Effector CD4-positive, alpha-beta T cell (primary cell): ENCODE results near the gene CAMK2D.
"Not testable (repeated sequence)": the region's sequence is repeated elsewhere in the genome, so short reads cannot be mapped to it uniquely, and the experiment has no call there.

Experiments
- DNase-seq: peaks from one replicate; pipeline ENCODE4 v3.0.0-alpha.2; 2020
- total RNA-seq: gene quantifications from one replicate; lab custom pipeline; 2026; lab: John Stamatoyannopoulos, UW

Gene CAMK2D
- 130 reads per million, percentile 87 among the genes with 10 or more reads in this experiment for total RNA-seq

GRCh38 chr4:113761620-113762185 is at the start of gene CAMK2D:
CAMK2D (minus strand) TSS chr4:113761738; CDS start chr4:113761068, 670 bp downstream.
- peak; percentile 72 for DNase-seq

GRCh38 chr4:113810906-113811305 is 49.4 kb upstream of the CAMK2D start:
- DNase-seq: no peak

- no peak for DNase-seq
Measured at GRCh38 chr4:113809311-113809710, 47.8 kb upstream of the CAMK2D start.

- no peak for DNase-seq
Measured at GRCh38 chr4:113806850-113807249, 45.3 kb upstream of the CAMK2D start.

- no peak for DNase-seq
Measured at GRCh38 chr4:113801882-113802281, 40.3 kb upstream of the CAMK2D start.

GRCh38 chr4:113796381-113796780 is 34.8 kb upstream of the CAMK2D start:
- DNase-seq: not testable (repeated sequence)

DNA sequence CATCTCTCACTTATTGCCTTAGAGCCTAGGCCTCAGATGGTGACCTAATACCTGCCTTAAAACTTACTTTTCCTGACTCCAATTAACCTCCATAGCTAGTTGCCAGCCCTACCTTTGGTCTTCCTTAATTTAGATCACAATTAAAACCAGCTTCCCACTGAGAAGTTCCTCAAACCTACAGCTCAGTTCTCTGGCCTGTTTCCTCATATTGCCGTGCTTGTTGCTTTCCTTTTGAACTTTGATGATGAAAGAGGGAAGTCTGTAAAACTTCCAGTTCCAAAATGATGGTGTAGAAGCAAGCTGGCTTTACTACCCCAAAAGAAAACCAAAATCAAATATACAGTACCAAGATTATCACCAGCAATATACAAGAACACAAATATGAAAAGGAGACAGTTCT is 28.9 kb upstream of the CAMK2D start:
- DNase-seq: no peak

DNA sequence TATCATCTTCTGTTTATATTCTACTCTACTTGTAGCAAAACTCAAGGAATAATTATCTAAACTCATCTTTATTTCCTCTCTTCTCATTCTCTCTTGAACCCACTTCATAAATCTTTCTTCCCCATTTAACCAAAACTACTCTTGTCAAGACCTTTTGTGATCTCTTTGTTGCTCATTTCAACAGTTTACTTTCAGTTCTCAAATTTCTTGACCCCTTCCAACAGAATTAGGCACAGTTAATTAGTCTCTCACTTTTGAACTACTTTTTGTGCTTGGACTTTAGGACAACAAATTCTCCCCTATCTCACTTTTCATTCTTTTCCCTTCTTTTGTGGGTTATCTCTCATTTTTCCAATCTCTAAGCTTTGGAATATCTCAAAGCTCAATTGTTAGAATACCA is 27.4 kb upstream of the CAMK2D start:
- DNase-seq: no peak

- no peak for DNase-seq
Measured at GRCh38 chr4:113785781-113786180, 24.2 kb upstream of the CAMK2D start.

GRCh38 chr4:113784497-113785250 is 23.1 kb upstream of the CAMK2D start:
- DNase-seq: no peak

DNA sequence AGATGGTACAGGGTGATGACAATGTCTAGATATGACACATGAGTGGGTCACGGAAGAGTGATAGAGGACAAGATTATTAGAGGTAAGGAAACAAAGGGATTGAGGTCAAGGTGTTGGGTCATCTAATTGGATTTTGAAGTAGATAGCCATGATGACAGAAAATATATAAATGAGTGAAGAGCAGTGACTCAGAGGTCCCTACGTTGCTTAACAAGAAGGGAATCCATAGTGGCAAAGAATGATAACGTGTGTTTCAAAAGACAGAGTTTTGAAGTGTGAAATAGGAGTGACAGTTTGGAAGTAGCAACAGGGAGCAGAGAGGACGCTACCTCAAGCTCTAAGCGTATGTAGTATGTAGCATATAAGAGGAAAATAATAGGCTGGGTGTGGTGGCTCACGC is 22.2 kb upstream of the CAMK2D start:
- DNase-seq: no peak

DNA sequence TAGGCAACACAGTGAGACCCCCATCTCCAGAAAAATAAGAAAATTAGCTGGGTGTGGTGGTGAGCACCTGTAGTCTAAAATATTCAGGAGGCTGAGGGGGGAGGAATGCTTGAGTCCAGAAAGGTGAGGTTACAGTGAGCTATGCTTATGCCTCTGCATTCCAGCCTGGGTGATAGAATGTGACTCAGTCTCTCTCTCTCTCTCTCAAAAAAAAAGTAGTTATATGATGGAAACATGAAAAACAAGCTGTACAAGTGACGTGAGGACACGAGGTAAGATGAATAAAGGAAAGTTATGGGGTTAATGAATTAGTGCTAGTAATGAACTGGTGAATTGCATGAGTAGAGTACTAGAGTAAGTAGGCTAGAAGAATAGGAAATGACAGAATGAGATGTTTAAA is 21.8 kb upstream of the CAMK2D start:
- DNase-seq: no peak

- no peak for DNase-seq
Measured at GRCh38 chr4:113781439-113782040, 20.0 kb upstream of the CAMK2D start.

DNA sequence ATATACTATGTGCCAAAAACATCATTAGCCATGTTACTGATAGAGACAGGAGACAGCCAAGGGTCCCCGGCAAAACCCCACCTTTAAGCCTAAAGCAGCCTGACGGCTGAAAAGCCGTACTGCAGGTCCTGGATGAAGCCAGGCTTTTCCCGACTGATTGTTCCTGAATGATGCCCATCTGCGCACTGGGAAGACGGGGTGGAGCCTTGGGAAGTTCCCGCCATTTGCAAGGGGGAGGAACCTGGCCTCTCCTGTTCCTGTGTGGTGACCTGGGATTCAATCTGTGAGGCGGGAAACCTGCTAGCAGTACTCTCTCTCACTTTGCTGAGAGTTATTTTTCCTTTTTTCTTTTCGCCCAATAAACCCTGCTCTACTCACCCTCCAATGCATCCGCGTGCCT is 15.1 kb upstream of the CAMK2D start:
- no peak for DNase-seq

- no peak for DNase-seq
Measured at GRCh38 chr4:113776016-113776415, 14.5 kb upstream of the CAMK2D start.

- DNase-seq: no peak
Measured at GRCh38 chr4:113773756-113774155, 12.2 kb upstream of the CAMK2D start.

DNA sequence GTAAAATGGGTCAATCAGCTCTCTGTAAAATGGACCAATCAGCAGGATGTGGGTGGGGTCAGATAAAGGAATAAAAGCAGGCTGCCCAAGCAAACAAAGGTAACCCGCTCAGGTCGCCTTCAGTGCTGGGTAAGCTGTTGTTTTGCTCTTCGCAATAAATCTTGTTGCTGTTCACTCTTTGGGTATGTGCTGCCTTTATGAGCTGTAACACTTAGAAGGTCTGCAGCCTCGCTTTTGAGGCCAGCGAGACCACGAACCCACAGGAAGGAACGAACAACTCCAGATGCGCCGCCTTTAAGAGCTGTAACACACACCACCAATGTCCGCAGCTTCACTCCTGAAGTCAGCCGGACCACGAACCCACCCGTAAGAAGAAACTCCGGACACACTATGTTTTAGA is 11.5 kb upstream of the CAMK2D start:
- DNase-seq: no peak

GRCh38 chr4:113772319-113772718 is 10.8 kb upstream of the CAMK2D start:
- DNase-seq: no peak

- no peak for DNase-seq
Measured at GRCh38 chr4:113769744-113770143, 8.2 kb upstream of the CAMK2D start.

- no peak for DNase-seq
Measured at GRCh38 chr4:113768952-113769351, 7.4 kb upstream of the CAMK2D start.

DNA sequence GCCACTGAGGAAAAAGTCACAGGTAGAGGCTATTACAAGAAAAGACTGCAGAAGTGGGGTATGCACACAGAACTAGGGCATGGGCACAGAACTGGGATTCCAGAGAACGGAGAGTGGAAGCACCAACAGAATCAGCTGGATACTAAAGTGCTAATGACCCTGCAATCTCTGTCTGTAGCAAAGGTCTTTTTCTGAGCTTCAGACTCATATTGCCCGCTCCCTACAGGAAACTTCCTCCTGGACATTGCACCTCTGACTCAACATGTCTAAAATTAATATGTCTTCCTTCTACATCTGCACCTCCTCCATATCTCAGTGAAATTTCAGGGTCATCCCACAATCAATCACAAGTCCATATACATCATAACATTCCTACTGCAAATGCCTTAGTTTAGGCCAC is 5.3 kb upstream of the CAMK2D start:
- no peak for DNase-seq

GRCh38 chr4:113764720-113765264 is 3.3 kb upstream of the CAMK2D start:
- DNase-seq: no peak

GRCh38 chr4:113763923-113764322 is 2.4 kb upstream of the CAMK2D start:
- not testable (repeated sequence) for DNase-seq

DNA sequence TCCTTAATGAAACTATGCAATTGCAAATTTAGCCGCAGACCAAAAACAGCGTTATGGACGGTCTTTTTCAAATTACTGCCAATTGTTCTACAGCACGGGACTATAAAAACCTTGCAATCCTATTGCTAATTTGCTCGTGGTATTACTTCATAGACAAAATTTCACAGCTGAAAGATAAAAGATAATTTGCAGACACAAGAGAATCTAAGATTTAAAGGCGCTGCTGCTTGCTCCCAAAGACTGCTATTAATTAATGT is 1.4 kb upstream of the CAMK2D start:
- no peak for DNase-seq
